ENCODE measurements around the gene MAN1B1.

Gene MAN1B1

DNA sequence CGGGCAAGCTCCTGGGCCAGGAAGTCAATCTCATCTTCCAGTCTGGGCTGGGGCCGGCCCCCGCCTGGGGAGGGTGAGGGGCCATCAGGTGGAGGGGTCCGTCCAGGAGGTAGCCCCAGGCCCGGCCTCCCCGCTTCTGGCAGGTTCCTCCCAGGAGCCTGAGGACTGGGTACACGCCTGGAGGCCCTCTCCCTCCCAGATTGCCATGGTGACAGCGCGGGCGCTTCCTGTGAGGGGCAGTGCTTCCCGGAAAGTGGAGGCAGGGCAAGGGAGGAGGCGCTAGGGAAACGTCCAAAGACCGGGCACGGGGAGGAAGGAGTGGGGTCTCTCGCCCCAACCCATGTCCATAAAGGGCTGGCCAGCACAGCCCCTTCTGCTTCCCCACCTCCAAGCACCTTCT, 45.7 kb upstream of the MAN1B1 start:
- H3K4me3 ChIP-seq (replicated peaks; ENCODE audit: low read depth, low read length), result no peak overlapping the region
- DNase-seq (ENCODE audit: extremely low read depth, low read depth), result no peak
- TF ChIP-seq, protein P1, sequence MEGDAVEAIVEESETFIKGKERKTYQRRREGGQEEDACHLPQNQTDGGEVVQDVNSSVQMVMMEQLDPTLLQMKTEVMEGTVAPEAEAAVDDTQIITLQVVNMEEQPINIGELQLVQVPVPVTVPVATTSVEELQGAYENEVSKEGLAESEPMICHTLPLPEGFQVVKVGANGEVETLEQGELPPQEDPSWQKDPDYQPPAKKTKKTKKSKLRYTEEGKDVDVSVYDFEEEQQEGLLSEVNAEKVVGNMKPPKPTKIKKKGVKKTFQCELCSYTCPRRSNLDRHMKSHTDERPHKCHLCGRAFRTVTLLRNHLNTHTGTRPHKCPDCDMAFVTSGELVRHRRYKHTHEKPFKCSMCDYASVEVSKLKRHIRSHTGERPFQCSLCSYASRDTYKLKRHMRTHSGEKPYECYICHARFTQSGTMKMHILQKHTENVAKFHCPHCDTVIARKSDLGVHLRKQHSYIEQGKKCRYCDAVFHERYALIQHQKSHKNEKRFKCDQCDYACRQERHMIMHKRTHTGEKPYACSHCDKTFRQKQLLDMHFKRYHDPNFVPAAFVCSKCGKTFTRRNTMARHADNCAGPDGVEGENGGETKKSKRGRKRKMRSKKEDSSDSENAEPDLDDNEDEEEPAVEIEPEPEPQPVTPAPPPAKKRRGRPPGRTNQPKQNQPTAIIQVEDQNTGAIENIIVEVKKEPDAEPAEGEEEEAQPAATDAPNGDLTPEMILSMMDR (IDR thresholded peaks at IDR 0.05; ENCODE audit: low read depth, low read length, missing control alignments), result no peak

DNA sequence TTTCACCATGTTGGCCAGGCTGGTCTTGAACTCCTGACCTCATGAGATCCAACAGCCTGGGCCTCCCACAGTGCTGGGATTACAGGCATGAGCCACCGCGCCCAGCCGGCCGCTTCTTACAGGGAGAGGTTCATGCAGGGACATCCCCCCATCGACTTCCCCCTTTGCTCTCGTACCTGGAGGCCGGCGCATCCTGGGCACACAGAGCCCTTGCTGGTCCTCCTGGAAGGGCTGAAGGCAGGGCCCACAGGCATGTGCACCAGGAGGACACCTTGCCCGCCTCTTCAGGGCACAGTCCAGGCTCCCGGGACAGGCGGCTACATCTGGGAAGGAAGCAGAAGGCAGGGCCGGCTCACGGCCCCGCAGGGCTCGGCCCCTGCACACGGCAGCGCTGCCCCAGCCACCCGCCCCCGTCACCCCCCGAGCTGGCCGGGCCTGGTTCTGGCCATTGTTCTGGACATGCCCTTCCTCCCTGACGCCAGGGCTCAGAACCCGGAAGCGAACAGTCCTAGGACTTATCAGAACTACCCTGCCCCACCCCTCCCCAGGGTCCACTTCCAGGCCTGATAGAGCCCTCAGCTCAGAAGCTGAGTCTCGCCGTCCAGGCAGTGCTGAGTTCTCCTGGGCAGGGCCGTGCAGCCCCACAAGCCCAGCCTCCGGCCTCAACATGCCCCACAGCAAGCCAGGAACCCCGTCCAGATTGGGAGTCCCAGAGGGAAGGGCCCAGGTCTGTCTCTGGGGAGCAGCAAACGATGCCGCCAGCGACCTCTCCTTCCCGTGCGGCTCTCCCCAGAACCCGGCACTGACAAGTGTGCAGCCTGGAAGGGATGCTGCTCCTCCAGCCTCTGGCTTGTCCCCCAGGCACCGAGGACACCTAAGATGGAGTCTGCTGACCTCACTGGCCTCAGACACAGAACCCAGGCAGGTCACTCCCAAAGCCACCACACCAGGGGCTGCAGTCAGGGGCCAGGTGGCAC, 43.7 kb upstream of the MAN1B1 start:
- TF ChIP-seq, protein P1 (IDR thresholded peaks at IDR 0.05; ENCODE audit: low read depth, low read length, missing control alignments), result no peak
- 0 out of 2 replicates have a peak overlapping the region, but pooled peaks have one; percentile 74 for H3K4me3 ChIP-seq (replicated peaks; ENCODE audit: low read depth, low read length)
- DNase-seq (ENCODE audit: extremely low read depth, low read depth), result no peak

DNA sequence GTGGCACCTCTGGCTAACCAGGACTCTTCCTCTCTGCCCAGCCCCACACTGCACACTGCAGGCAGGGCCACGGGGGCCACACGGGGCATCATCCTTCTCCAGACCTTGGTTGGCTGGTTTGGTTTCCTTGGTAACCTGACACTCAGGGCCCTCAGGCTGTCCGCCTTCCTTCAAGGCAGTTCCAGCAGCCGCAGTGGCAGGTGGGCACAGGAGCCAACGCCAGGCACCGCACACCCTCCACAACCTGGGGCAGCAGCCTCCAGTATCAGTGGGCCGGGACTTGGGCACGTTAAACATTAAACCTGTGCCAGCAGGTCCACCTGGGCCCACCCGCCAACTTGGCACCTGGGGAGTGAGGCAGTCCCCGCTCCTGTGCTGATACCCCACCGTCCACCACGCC, 42.7 kb upstream of the MAN1B1 start:
- H3K4me3 ChIP-seq (replicated peaks; ENCODE audit: low read depth, low read length), result peak overlapping the region; percentile 74
- TF ChIP-seq, protein P1 (IDR thresholded peaks at IDR 0.05; ENCODE audit: low read depth, low read length, missing control alignments), result no peak
- DNase-seq (ENCODE audit: extremely low read depth, low read depth), result no peak

DNA sequence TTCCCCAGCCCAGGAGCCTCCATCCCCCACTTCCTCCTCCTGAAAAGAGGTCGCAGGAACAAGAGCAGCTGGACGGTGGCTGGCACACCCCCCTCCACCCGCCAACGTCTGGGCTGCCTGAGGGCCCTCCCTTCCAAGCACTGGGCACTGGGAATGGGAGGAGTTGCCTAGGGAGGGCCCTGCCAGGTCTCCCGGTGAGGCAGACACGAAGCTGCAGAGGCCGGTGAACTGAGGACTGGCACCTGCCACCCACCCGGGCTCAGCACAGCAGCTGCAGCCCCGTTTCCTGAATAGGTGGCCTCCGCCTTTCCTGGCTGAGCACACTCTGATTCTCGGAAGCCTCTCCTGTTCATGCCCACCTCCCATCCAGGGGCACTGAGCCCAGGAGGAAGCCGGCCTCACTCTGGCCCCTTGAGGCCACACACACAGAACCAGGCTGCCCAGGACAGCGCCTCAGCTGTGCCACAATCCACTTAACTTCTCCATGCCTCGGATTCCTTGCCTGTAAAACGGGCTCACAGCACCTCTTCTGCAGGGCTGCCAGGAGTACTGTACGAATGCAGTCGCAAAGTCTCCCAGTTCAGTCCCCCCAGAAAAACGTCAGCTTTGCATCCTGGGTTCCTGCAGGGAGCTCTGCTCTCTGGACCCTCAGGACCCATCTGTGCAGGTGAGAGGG, 42.1 kb upstream of the MAN1B1 start:
- TF ChIP-seq, protein P1 (IDR thresholded peaks at IDR 0.05; ENCODE audit: low read depth, low read length, missing control alignments), result no peak
- peak overlapping the region; percentile 74 for H3K4me3 ChIP-seq (replicated peaks; ENCODE audit: low read depth, low read length)
- DNase-seq (ENCODE audit: extremely low read depth, low read depth), result no peak

DNA sequence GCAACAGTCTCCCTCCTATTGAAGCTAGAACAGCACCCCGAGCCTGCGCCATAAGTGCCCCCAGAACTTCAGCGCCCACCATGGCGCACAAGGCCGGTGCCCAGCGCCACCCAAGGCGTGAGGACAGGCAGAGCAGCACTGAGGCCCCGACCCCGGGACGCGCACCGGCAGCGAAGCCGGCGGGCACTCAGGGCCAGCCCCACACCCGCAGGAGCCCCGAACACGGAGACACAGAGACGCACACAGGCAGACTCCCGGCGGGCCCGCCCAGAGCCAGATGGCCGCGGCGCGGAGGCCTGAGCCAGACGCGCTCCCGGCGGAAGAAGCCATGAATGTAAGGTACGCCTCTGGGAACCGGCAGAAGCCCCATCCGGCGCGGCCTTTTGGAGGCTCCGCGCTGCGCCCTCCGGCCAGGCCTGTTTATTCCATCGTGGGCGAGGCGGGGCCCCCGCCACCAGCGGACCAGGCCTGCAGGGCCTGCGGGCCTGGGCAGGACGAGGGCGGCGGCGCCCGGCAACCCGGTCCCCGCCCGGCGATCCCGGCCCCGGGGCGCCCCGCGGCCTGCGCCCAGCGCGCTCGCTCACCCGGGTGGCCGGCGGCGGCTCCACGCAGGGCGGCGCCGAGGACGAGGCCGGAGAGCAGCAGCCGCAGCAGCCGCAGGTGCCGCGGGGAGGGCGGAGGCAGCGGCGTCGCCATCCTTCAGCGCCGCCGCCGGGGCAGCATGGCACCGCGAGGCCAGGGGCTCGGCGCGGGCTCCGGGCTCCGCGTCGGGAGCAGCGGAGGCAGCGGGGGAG, 41.3 kb upstream of the MAN1B1 start:
- TF ChIP-seq, protein P1 (IDR thresholded peaks at IDR 0.05; ENCODE audit: low read depth, low read length, missing control alignments), result no peak
- DNase-seq (ENCODE audit: extremely low read depth, low read depth), result no peak
- peak overlapping the region; percentile 74 for H3K4me3 ChIP-seq (replicated peaks; ENCODE audit: low read depth, low read length)

DNA sequence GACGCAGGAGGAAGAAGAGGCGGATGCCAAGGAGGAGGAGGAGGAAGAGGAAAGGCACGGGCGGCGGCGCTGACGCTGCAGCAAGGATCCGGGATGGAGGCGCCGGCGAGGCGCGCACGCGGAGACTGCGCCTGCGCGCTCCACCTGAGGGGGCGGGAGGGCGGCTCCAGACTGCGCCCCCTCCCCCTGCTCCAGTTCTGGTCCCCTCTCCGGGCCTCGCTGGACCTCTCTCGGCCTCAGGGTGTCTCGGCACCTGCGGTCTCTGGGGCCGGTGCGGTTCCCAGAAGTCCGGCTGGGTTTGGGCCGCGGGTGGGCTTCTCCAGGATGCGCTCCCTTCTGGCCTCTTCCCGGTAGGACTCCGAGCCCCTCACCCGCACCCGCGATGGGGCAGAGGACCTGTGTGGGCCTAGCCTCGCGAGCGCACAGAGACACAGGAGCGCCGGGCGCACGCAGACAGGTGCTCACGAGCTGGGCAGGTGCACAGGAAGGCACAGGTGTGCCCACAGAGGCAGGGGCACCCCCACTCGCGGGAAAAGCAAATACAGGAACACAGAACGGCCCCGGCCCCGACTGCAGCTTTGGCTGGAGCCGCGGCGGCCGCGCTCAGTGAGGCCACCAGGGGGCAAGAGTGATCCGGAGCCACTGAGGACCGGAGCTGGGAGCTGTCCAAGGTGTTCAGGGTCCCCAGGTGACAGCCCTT, 40.5 kb upstream of the MAN1B1 start, which contains the start of gene NPDC1:
TSS of gene NPDC1 (minus strand) at position 90 of the 700 bp plus-strand sequence. CDS start 188 bp downstream, outside the sequence.
- TF ChIP-seq, protein P1 (IDR thresholded peaks at IDR 0.05; ENCODE audit: low read depth, low read length, missing control alignments), result peak; percentile 88
- DNase-seq (ENCODE audit: extremely low read depth, low read depth), result peak; percentile 49
- peak within 1 kb of the TSS; percentile 74 for H3K4me3 ChIP-seq (replicated peaks; ENCODE audit: low read depth, low read length)

All from HFF-Myc (cell line).